GM20000 (cell line): ENCODE measurements around the gene P2RX7.

ENCODE experiments used
- DNase-seq: peaks from one replicate; pipeline ENCODE4 v3.0.0; 2012; ENCODE audit warnings: low spot score
- CTCF ChIP-seq: IDR thresholded peaks from 2 replicates; pipeline ENCODE4 v1.5.1; 2012; ENCODE audit warnings: mild to moderate bottlenecking, control low read depth; ENCODE audit errors: extremely low read depth, missing control alignments

P2RX7 gene

GRCh38 chr12:121237415-121237814, 104.7 kb downstream of the P2RX7 start:
- no peak for DNase-seq
- no peak for TF ChIP-seq CTCF
